GM19463 (cell line): ENCODE measurements around the gene CHRD.
A peak's percentile ranks its signal among the peaks of the same experiment; 100 is the strongest.
"Not testable (repeated sequence)": the region's sequence is repeated elsewhere in the genome, so short reads cannot be mapped to it uniquely, and the experiment has no call there.

Source experiments
- ATAC-seq: cut with Tn5 transposase; IDR thresholded peaks from one replicate; pipeline ENCODE4 v1.9.1; 2021; ENCODE audit warnings: mild to moderate bottlenecking, moderate library complexity; ENCODE audit not compliant: unreplicated experiment

CHRD gene

GRCh38 chr3:184409946-184410500 is 30.2 kb downstream of the CHRD start:
- ATAC-seq: no peak

GRCh38 chr3:184414418-184415202 is 34.8 kb downstream of the CHRD start:
- no peak for ATAC-seq

- no peak for ATAC-seq
Observed at GRCh38 chr3:184415203-184415490, 35.3 kb downstream of the CHRD start.

- ATAC-seq: peak; percentile 98
Observed at GRCh38 chr3:184417619-184418327, 37.9 kb downstream of the CHRD start.

- no peak for ATAC-seq
Observed at GRCh38 chr3:184419171-184419570, 39.3 kb downstream of the CHRD start.

- no peak for ATAC-seq
Observed at GRCh38 chr3:184423561-184423960, 43.7 kb downstream of the CHRD start.

- no peak for ATAC-seq
Observed at GRCh38 chr3:184426691-184427141, 46.9 kb downstream of the CHRD start.

- ATAC-seq: no peak
Observed at GRCh38 chr3:184428561-184429175, 48.8 kb downstream of the CHRD start.

GRCh38 chr3:184429786-184430185 is 49.9 kb downstream of the CHRD start:
- no peak for ATAC-seq

GRCh38 chr3:184430940-184431339 is 51.1 kb downstream of the CHRD start:
- no peak for ATAC-seq

- not testable (repeated sequence) for ATAC-seq
Observed at GRCh38 chr3:184433178-184433577, 53.3 kb downstream of the CHRD start.

GRCh38 chr3:184439096-184439495 is 59.2 kb downstream of the CHRD start:
- no peak for ATAC-seq
